ENCODE results near the gene DOCK3. TPM values are rescaled to one million over a fixed set of nuclear protein-coding genes. Genes with fewer than 3 reads are reported as not detected.

Gene DOCK3
- total RNA-seq, 2 donors from 2014 or later: 7.7 to 8.5 TPM

DNA sequence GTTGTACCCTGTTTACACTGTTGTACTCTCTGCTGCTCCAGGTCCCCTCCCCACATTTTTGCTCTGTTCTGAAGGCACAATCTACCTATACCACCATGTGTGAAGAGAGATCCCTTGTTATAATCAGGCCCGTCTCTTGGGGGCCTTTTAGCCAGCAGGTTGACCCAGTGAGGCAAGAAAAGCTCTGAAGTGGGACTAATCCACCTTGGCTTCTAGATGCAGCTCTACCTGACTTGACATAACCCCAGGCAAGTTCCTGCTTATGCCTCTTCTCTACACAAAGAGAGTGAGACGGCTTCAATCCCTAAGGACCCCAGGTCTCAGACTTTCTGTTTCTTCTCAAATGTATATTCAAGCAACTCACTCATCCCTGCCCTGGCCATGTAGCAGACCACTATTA is 653.5 kb downstream of the DOCK3 start:
- H3K9me3 Mint-ChIP-seq: peaks cover 23% of the 10 kb centered on the region
- Histone ChIP-seq H3K27me3 (ENCODE audit: control insufficient read depth, insufficient read depth, low read length, poor library complexity, severe bottlenecking) (no peaks in the 10 kb centered on the region), H3K9ac (ENCODE audit: extremely low read depth, low read length, poor library complexity, severe bottlenecking) (no peak overlapping the region), H3K4me3 (ENCODE audit: low read length) (no peak overlapping the region), H3K4me1 (ENCODE audit: control insufficient read depth, insufficient read depth, low read length) (no peaks in the 10 kb centered on the region), H3K9me3 (ENCODE audit: control insufficient read depth, low read length) (peaks cover 5% of the 10 kb centered on the region), H3K36me3 (ENCODE audit: control insufficient read depth, insufficient read depth, low read length) (peaks cover 2% of the 10 kb centered on the region), H3K27ac (ENCODE audit: low read depth, low read length) (no peak overlapping the region)
- no peak overlapping the region for H3K27ac Mint-ChIP-seq
- H3K4me3 Mint-ChIP-seq: no peak overlapping the region
- H3K27me3 Mint-ChIP-seq (ENCODE audit: insufficient read depth): no peaks in the 10 kb centered on the region
- TF ChIP-seq CTCF (conservative IDR thresholded peaks at IDR 0.05): no peak
- peaks cover 13% of the 10 kb centered on the region for H3K4me1 Mint-ChIP-seq
- no peak for DNase-seq
- WGBS, 2 experiments (ENCODE audit: insufficient coverage in 1 of 2, insufficient read length in 1 of 2): 84 to 92% methylated on average over 2 of the region's 2 CpGs
- H3K36me3 Mint-ChIP-seq (ENCODE audit: low read depth): peaks cover 7% of the 10 kb centered on the region

- Mint-ChIP-seq H3K9me3 (peaks cover 5% of the 10 kb centered on the region), H3K4me1 (peaks cover 10% of the 10 kb centered on the region), H3K4me3 (no peak overlapping the region), H3K27ac (no peak overlapping the region), H3K27me3 (ENCODE audit: insufficient read depth) (no peaks in the 10 kb centered on the region), H3K36me3 (ENCODE audit: low read depth) (peaks cover 6% of the 10 kb centered on the region)
- Histone ChIP-seq H3K4me3 (ENCODE audit: low read length) (no peak overlapping the region), H3K36me3 (ENCODE audit: control insufficient read depth, insufficient read depth, low read length) (peaks cover 4% of the 10 kb centered on the region), H3K27me3 (ENCODE audit: control insufficient read depth, insufficient read depth, low read length, poor library complexity, severe bottlenecking) (no peaks in the 10 kb centered on the region), H3K27ac (ENCODE audit: low read depth, low read length) (no peak overlapping the region), H3K9me3 (ENCODE audit: control insufficient read depth, low read length) (no peaks in the 10 kb centered on the region), H3K4me1 (ENCODE audit: control insufficient read depth, insufficient read depth, low read length) (no peaks in the 10 kb centered on the region), H3K9ac (ENCODE audit: extremely low read depth, low read length, poor library complexity, severe bottlenecking) (no peak overlapping the region)
- no peak for DNase-seq
- WGBS, 2 experiments (ENCODE audit: insufficient coverage in 1 of 2, insufficient read length in 1 of 2): 96% methylated on average over 2 of the region's 2 CpGs; no CpG with 5 or more reads in 1 of the 2 experiments
- no peak for TF ChIP-seq CTCF (conservative IDR thresholded peaks at IDR 0.05)
Observed at GRCh38 chr3:51330046-51330445, 655.3 kb downstream of the DOCK3 start.

DNA sequence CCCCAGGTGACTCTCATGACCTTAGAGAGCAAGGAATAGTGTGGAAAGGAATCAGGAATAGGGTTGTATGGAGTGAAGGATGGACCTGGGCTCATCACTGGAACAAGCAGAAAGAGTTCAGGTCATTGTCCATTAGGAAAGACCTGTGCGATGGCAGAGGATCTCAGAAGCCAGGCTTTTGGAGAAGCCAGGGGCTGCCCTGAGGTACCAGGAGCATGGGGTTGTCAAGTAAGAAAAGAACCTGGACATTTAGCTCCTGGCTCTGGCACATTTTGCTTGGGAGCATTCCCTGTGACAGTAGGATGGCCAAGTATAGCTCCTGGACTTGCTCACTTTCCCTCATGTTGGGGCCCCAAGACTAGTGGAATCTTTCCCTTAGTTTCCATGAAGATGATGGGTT is 657.4 kb downstream of the DOCK3 start:
- Mint-ChIP-seq H3K4me1 (peaks cover 10% of the 10 kb centered on the region), H3K27ac (no peak overlapping the region), H3K27me3 (ENCODE audit: insufficient read depth) (no peaks in the 10 kb centered on the region), H3K4me3 (no peak overlapping the region), H3K36me3 (ENCODE audit: low read depth) (peaks cover 6% of the 10 kb centered on the region), H3K9me3 (no peaks in the 10 kb centered on the region)
- no peak for TF ChIP-seq CTCF (conservative IDR thresholded peaks at IDR 0.05)
- no peak overlapping the region for H3K27ac ChIP-seq (ENCODE audit: low read depth, low read length)
- peaks cover 4% of the 10 kb centered on the region for H3K36me3 ChIP-seq (ENCODE audit: control insufficient read depth, insufficient read depth, low read length)
- H3K4me1 ChIP-seq (ENCODE audit: control insufficient read depth, insufficient read depth, low read length): no peaks in the 10 kb centered on the region
- 86 to 96% methylated on average over 1 of the region's 1 CpG for WGBS, 2 experiments (ENCODE audit: insufficient coverage in 1 of 2, insufficient read length in 1 of 2)
- no peaks in the 10 kb centered on the region for H3K27me3 ChIP-seq (ENCODE audit: control insufficient read depth, insufficient read depth, low read length, poor library complexity, severe bottlenecking)
- H3K4me3 ChIP-seq (ENCODE audit: low read length): no peak overlapping the region
- no peaks in the 10 kb centered on the region for H3K9me3 ChIP-seq (ENCODE audit: control insufficient read depth, low read length)
- no peak overlapping the region for H3K9ac ChIP-seq (ENCODE audit: extremely low read depth, low read length, poor library complexity, severe bottlenecking)
- DNase-seq: peak; percentile 7
